ENCODE results near the gene PCDHB11. TPM values are rescaled to one million over a fixed set of nuclear protein-coding genes. Genes with fewer than 3 reads are reported as not detected.
A peak's percentile ranks its signal among the peaks of the same experiment; 100 is the strongest.
"Not testable (repeated sequence)": the region's sequence is repeated elsewhere in the genome, so short reads cannot be mapped to it uniquely, and the experiment has no call there.

PCDHB11 gene
- polyA plus RNA-seq, 1 experiment, result 0.25 TPM

- peak within 1 kb of the TSS; percentile 41 for H3K4me3 ChIP-seq (ENCODE audit: low read depth, low read length)
- TF ChIP-seq CTCF (IDR thresholded peaks at IDR 0.05; ENCODE audit: low read depth, low read length), result 0 out of 2 replicates have a peak, but pooled peaks have one; percentile 15
- no peaks in the 10 kb centered on the region for H3K27me3 ChIP-seq (ENCODE audit: control insufficient read depth, insufficient read depth, low read length)
- H3K9me3 ChIP-seq (ENCODE audit: control insufficient read depth, insufficient read depth, low read length), result peaks cover 24% of the 10 kb centered on the region
- DNase-seq (ENCODE audit: low read depth, low spot score), result no peak
- CTCF ChIA-PET, result interaction anchor here (0.7 to 1.4 kb wide), 7 partner anchors 10 to 372 kb away, joined by 3 to 7 read pairs (median 3); partner anchors contain the start of genes PCDHB14 and PCDHB16
- POLR2A ChIA-PET, result no interaction called here
- H3K27ac ChIP-seq (ENCODE audit: low read depth, low read length), result no peak within 1 kb of the TSS
These were observed 7.2 kb upstream of the PCDHB11 start, which contains the start of gene PCDHB10 for GRCh38 chr5:141192110-141192725. Gene PCDHB10 (plus strand): TSS chr5:141192353. CDS start chr5:141192553, 200 bp downstream.

GRCh38 chr5:141194332-141194731 lies 5.1 kb upstream of the PCDHB11 start:
- peaks cover 16% of the 10 kb centered on the region for H3K9me3 ChIP-seq (ENCODE audit: control insufficient read depth, insufficient read depth, low read length)
- CTCF ChIA-PET; H3K27me3 ChIP-seq (ENCODE audit: control insufficient read depth, insufficient read depth, low read length); POLR2A ChIA-PET; H3K27ac ChIP-seq (ENCODE audit: low read depth, low read length); H3K4me3 ChIP-seq (ENCODE audit: low read depth, low read length); DNase-seq (ENCODE audit: low read depth, low spot score): not testable (repeated sequence)

GRCh38 chr5:141196363-141196762 lies 3.1 kb upstream of the PCDHB11 start:
- Histone ChIP-seq H3K27ac (ENCODE audit: low read depth, low read length) (no peak overlapping the region), H3K4me3 (ENCODE audit: low read depth, low read length) (no peak overlapping the region), H3K27me3 (ENCODE audit: control insufficient read depth, insufficient read depth, low read length) (no peaks in the 10 kb centered on the region), H3K9me3 (ENCODE audit: control insufficient read depth, insufficient read depth, low read length) (peaks cover 20% of the 10 kb centered on the region)
- TF ChIP-seq CTCF (IDR thresholded peaks at IDR 0.05; ENCODE audit: low read depth, low read length), result no peak
- ChIA-PET POLR2A (no interaction called here), CTCF (interaction anchor here (1.2 kb wide), 1 partner anchor 9 kb away, joined by 3 read pairs; the partner anchor contains the start of gene PCDHB9)
- no peak for DNase-seq (ENCODE audit: low read depth, low spot score)

GRCh38 chr5:141201126-141201525 lies 1.7 kb downstream of the PCDHB11 start:
- DNase-seq (ENCODE audit: low read depth, low spot score); H3K27me3 ChIP-seq (ENCODE audit: control insufficient read depth, insufficient read depth, low read length); H3K27ac ChIP-seq (ENCODE audit: low read depth, low read length); CTCF ChIA-PET; H3K4me3 ChIP-seq (ENCODE audit: low read depth, low read length); POLR2A ChIA-PET: not testable (repeated sequence)
- H3K9me3 ChIP-seq (ENCODE audit: control insufficient read depth, insufficient read depth, low read length), result peaks cover 28% of the 10 kb centered on the region

GRCh38 chr5:141201646-141202045 lies 2.2 kb downstream of the PCDHB11 start:
- H3K9me3 ChIP-seq (ENCODE audit: control insufficient read depth, insufficient read depth, low read length), result peaks cover 28% of the 10 kb centered on the region
- H3K27ac ChIP-seq (ENCODE audit: low read depth, low read length); POLR2A ChIA-PET; CTCF ChIA-PET; H3K4me3 ChIP-seq (ENCODE audit: low read depth, low read length); DNase-seq (ENCODE audit: low read depth, low spot score); H3K27me3 ChIP-seq (ENCODE audit: control insufficient read depth, insufficient read depth, low read length): not testable (repeated sequence)

GRCh38 chr5:141208478-141208877 lies 9.1 kb downstream of the PCDHB11 start, which contains the start of gene PCDHB12:
Gene PCDHB12 (plus strand): TSS chr5:141208719. CDS start chr5:141208908, 189 bp downstream.
- Histone ChIP-seq H3K27ac (ENCODE audit: low read depth, low read length) (no peak within 1 kb of the TSS), H3K27me3 (ENCODE audit: control insufficient read depth, insufficient read depth, low read length) (no peaks in the 10 kb centered on the region), H3K9me3 (ENCODE audit: control insufficient read depth, insufficient read depth, low read length) (peaks cover 18% of the 10 kb centered on the region), H3K4me3 (ENCODE audit: low read depth, low read length) (no peak within 1 kb of the TSS)
- POLR2A ChIA-PET, result no interaction called here
- TF ChIP-seq CTCF (IDR thresholded peaks at IDR 0.05; ENCODE audit: low read depth, low read length), result no peak
- DNase-seq (ENCODE audit: low read depth, low spot score), result no peak
- CTCF ChIA-PET, result interaction anchor here (0.7 to 2.1 kb wide), 4 partner anchors 16 to 359 kb away, joined by 3 to 10 read pairs (median 4); partner anchors contain the start of gene PCDHB10

GRCh38 chr5:141210281-141210680 lies 10.9 kb downstream of the PCDHB11 start:
- CTCF ChIA-PET; H3K27me3 ChIP-seq (ENCODE audit: control insufficient read depth, insufficient read depth, low read length); H3K27ac ChIP-seq (ENCODE audit: low read depth, low read length); DNase-seq (ENCODE audit: low read depth, low spot score); H3K4me3 ChIP-seq (ENCODE audit: low read depth, low read length); POLR2A ChIA-PET: not testable (repeated sequence)
- H3K9me3 ChIP-seq (ENCODE audit: control insufficient read depth, insufficient read depth, low read length), result peaks cover 17% of the 10 kb centered on the region

- H3K4me3 ChIP-seq (ENCODE audit: low read depth, low read length); POLR2A ChIA-PET; H3K27ac ChIP-seq (ENCODE audit: low read depth, low read length); CTCF ChIA-PET; DNase-seq (ENCODE audit: low read depth, low spot score); H3K27me3 ChIP-seq (ENCODE audit: control insufficient read depth, insufficient read depth, low read length): not testable (repeated sequence)
- H3K9me3 ChIP-seq (ENCODE audit: control insufficient read depth, insufficient read depth, low read length), result peaks cover 21% of the 10 kb centered on the region
These were observed 11.4 kb downstream of the PCDHB11 start for GRCh38 chr5:141210849-141211248.

GRCh38 chr5:141213656-141214339 lies 14.4 kb downstream of the PCDHB11 start, which contains the start of gene PCDHB13:
Gene PCDHB13 (plus strand): TSS chr5:141213919. CDS start chr5:141214124, 205 bp downstream.
- H3K4me3 ChIP-seq (ENCODE audit: low read depth, low read length); POLR2A ChIA-PET; H3K27me3 ChIP-seq (ENCODE audit: control insufficient read depth, insufficient read depth, low read length); H3K27ac ChIP-seq (ENCODE audit: low read depth, low read length); DNase-seq (ENCODE audit: low read depth, low spot score): not testable (repeated sequence)
- CTCF ChIA-PET, result interaction anchor here (0.8 kb wide), 1 partner anchor 354 kb away, joined by 3 read pairs; no protein-coding TSS in a partner anchor
- H3K9me3 ChIP-seq (ENCODE audit: control insufficient read depth, insufficient read depth, low read length), result peaks cover 28% of the 10 kb centered on the region

Measured in AG04450 (cell line).